ENCODE measurements around the gene WFIKKN2. TPM values are rescaled to one million over a fixed set of nuclear protein-coding genes. Genes with fewer than 3 reads are reported as not detected.

WFIKKN2 gene
- total RNA-seq, 4 donors from 2014 or later, result 0.09 to 0.22 (median 0.20) TPM; not detected in 1

DNA sequence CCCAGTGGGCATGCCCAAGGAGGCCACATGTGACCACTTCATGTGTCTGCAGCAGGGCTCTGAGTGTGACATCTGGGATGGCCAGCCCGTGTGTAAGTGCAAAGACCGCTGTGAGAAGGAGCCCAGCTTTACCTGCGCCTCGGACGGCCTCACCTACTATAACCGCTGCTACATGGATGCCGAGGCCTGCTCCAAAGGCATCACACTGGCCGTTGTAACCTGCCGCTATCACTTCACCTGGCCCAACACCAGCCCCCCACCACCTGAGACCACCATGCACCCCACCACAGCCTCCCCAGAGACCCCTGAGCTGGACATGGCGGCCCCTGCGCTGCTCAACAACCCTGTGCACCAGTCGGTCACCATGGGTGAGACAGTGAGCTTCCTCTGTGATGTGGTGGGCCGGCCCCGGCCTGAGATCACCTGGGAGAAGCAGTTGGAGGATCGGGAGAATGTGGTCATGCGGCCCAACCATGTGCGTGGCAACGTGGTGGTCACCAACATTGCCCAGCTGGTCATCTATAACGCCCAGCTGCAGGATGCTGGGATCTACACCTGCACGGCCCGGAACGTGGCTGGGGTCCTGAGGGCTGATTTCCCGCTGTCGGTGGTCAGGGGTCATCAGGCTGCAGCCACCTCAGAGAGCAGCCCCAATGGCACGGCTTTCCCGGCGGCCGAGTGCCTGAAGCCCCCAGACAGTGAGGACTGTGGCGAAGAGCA is 4.4 kb downstream of the WFIKKN2 start:
- in situ Hi-C loops (cut with MboI; ENCODE audit: low sequenced_read_pairs in 4 of 4), result loop anchor here (5.0 to 25.0 kb wide), 4 partner anchors 57 to 302 kb away; partner anchors contain the start of genes SPATA20 (in 4 of the 4) and EPN3 (in 1 of the 4)
- Histone ChIP-seq H3K4me3 (no peak overlapping the region), H3K36me3 (no peaks in the 10 kb centered on the region), H3K4me1 (peaks cover 3 to 14% of the 10 kb centered on the region in 2 donors), H3K9me3 (no peaks in the 10 kb centered on the region), H3K27me3 (no peaks in the 10 kb centered on the region), H3K27ac (no peak overlapping the region)
- DNase-seq (no peak), ATAC-seq (no peak)
- intact Hi-C loops (cut with DNase I; ENCODE audit: low total_unique reads), result no loop called here
- TF ChIP-seq POLR2A (IDR thresholded peaks at IDR 0.05), result no peak
- TF ChIP-seq, protein P1, sequence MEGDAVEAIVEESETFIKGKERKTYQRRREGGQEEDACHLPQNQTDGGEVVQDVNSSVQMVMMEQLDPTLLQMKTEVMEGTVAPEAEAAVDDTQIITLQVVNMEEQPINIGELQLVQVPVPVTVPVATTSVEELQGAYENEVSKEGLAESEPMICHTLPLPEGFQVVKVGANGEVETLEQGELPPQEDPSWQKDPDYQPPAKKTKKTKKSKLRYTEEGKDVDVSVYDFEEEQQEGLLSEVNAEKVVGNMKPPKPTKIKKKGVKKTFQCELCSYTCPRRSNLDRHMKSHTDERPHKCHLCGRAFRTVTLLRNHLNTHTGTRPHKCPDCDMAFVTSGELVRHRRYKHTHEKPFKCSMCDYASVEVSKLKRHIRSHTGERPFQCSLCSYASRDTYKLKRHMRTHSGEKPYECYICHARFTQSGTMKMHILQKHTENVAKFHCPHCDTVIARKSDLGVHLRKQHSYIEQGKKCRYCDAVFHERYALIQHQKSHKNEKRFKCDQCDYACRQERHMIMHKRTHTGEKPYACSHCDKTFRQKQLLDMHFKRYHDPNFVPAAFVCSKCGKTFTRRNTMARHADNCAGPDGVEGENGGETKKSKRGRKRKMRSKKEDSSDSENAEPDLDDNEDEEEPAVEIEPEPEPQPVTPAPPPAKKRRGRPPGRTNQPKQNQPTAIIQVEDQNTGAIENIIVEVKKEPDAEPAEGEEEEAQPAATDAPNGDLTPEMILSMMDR (IDR thresholded peaks at IDR 0.05 in 4 of 5, conservative IDR thresholded peaks at IDR 0.05 in 1 of 5), result no peak

DNA sequence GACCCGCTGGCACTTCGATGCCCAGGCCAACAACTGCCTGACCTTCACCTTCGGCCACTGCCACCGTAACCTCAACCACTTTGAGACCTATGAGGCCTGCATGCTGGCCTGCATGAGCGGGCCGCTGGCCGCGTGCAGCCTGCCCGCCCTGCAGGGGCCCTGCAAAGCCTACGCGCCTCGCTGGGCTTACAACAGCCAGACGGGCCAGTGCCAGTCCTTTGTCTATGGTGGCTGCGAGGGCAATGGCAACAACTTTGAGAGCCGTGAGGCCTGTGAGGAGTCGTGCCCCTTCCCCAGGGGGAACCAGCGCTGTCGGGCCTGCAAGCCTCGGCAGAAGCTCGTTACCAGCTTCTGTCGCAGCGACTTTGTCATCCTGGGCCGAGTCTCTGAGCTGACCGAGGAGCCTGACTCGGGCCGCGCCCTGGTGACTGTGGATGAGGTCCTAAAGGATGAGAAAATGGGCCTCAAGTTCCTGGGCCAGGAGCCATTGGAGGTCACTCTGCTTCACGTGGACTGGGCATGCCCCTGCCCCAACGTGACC is 5.0 kb downstream of the WFIKKN2 start:
- Histone ChIP-seq H3K27me3 (no peaks in the 10 kb centered on the region), H3K36me3 (no peaks in the 10 kb centered on the region), H3K4me1 (peaks cover 8 to 14% of the 10 kb centered on the region in 2 donors), H3K27ac (no peak overlapping the region), H3K4me3 (no peak overlapping the region), H3K9me3 (no peaks in the 10 kb centered on the region)
- intact Hi-C loops (cut with DNase I; ENCODE audit: low total_unique reads), result no loop called here
- in situ Hi-C loops (cut with MboI; ENCODE audit: low sequenced_read_pairs in 4 of 4), result loop anchor here (5.0 to 25.0 kb wide), 4 partner anchors 58 to 303 kb away; partner anchors contain the start of genes SPATA20 (in 4 of the 4) and EPN3 (in 1 of the 4)
- no peak for ATAC-seq
- no peak for DNase-seq
- TF ChIP-seq POLR2A (IDR thresholded peaks at IDR 0.05), result no peak
- TF ChIP-seq, protein P1 (IDR thresholded peaks at IDR 0.05 in 4 of 5, conservative IDR thresholded peaks at IDR 0.05 in 1 of 5), result no peak

DNA sequence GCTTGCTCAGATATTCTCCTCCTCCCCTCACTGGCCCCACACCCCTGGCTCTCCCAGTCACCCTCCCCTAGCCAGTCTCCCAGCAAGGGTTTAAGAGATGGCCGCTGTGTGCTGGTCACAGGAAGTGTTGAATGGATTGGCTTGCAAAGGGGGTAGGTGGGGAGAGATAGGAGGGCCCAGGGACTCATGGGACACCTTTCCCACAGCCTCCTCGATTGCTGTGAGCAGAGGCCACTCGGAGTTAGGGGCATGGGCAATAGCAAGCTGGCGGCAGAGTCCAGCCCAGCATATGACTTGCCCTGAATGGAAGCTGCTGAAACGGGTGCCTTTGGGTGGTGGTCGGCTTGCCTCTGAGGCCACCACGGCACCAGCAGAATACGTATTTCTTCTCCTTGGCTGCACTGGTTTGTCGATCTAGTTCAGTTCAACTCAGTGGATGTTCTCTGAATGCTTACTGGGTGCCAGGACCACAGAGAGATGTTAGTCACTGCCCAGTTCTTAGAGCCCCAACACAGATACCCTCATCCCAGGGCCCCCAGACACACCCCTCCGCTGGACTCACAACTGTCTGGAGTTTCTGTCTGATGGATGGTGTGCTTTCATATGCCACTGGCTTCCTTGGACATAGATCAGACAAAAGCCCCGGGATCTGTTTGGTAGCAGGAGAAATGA is 6.0 kb downstream of the WFIKKN2 start:
- in situ Hi-C loops (cut with MboI; ENCODE audit: low sequenced_read_pairs in 4 of 4), result loop anchor here (5.0 to 25.0 kb wide), 4 partner anchors 59 to 304 kb away; partner anchors contain the start of genes SPATA20 (in 4 of the 4) and EPN3 (in 1 of the 4)

DNA sequence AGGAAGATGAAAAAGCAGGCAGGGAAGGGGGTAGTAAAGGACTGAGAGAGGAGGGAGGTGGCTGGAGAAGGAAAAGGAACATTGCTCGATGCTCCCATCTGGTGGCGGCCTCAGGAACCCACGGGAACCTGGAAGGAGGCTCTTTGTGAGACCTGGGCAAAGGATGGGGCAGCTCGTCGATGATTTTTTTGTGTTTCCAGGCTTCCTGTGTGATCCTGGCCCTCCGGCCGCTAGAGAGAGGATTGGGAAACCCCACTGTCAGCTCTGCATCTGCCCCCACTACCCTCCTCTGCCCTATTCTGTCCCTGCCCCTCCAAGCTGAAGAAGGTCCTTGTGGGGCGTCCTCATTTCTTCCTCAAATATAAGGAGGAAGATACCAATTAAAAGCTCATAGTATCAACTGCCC is 6.6 kb downstream of the WFIKKN2 start:
- H3K27me3 ChIP-seq, result no peaks in the 10 kb centered on the region
- H3K4me3 ChIP-seq, result no peak overlapping the region
- ATAC-seq (peak; percentile 39 to 45), DNase-seq (peak; percentile 25 to 59)
- in situ Hi-C loops (cut with MboI; ENCODE audit: low sequenced_read_pairs in 4 of 4) (loop anchor here (5.0 to 25.0 kb wide), 4 partner anchors 60 to 305 kb away; partner anchors contain the start of genes SPATA20 (in 4 of the 4) and EPN3 (in 1 of the 4)), intact Hi-C loops (cut with DNase I; ENCODE audit: low total_unique reads) (loop anchor here (1.0 kb wide), 3 partner anchors 25 to 295 kb away; partner anchors contain the start of gene SPATA20)
- H3K9me3 ChIP-seq, result no peaks in the 10 kb centered on the region
- H3K4me1 ChIP-seq, result peaks cover 18 to 19% of the 10 kb centered on the region in 2 donors
- H3K27ac ChIP-seq, result no peak overlapping the region
- H3K36me3 ChIP-seq, result no peaks in the 10 kb centered on the region
- no peak for TF ChIP-seq POLR2A (IDR thresholded peaks at IDR 0.05)
- TF ChIP-seq, protein P1 (IDR thresholded peaks at IDR 0.05 in 4 of 5, conservative IDR thresholded peaks at IDR 0.05 in 1 of 5), result peak; percentile 77 to 85 (median 84)

More for the DNA sequence above, 6.0 kb downstream of the WFIKKN2 start:
- DNase-seq (no peak), ATAC-seq (no peak)
- Histone ChIP-seq H3K27ac (no peak overlapping the region), H3K4me1 (peaks cover 14 to 18% of the 10 kb centered on the region in 2 donors), H3K4me3 (no peak overlapping the region), H3K36me3 (no peaks in the 10 kb centered on the region), H3K9me3 (no peaks in the 10 kb centered on the region), H3K27me3 (no peaks in the 10 kb centered on the region)
- intact Hi-C loops (cut with DNase I; ENCODE audit: low total_unique reads), result loop anchor here (1.0 kb wide), 1 partner anchor 24 kb away; no protein-coding TSS in a partner anchor
- no peak for TF ChIP-seq POLR2A (IDR thresholded peaks at IDR 0.05)
- TF ChIP-seq, protein P1 (IDR thresholded peaks at IDR 0.05 in 4 of 5, conservative IDR thresholded peaks at IDR 0.05 in 1 of 5), result no peak
